NT2/D1 (cell line): ENCODE data around the gene AHI1.

Experiments
- SUZ12 ChIP-seq: IDR thresholded peaks from 2 replicates; pipeline ENCODE4 v1.6.1; 2011; ENCODE audit not compliant: insufficient read length, insufficient read depth; ENCODE audit errors: extremely low read depth
- YY1 ChIP-seq: IDR thresholded peaks from 2 replicates; pipeline ENCODE4 v1.6.1; 2011; ENCODE audit not compliant: insufficient read length, insufficient read depth
- ZNF274 ChIP-seq: IDR thresholded peaks from 2 replicates; pipeline ENCODE4 v1.6.1; 2011; ENCODE audit warnings: mild to moderate bottlenecking, low read depth, low read length

DNA sequence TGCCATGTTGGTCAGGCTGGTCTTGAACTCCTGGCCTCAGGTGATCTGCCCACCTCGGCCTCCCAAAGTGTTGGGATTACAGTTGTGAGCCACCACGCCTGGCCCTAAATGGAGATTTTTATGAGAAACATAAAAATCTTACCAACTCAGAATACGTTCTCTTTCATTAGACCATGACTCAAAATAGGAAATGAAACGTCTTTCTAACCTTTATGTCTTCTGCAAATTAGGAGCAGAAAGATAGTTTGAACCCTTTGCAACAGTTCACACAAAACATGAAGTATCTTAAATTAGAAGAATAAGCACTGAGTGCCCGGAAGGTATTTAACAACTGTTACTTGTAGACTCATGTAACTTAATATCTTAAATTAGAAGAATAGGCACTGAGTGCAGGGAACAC lies 48.3 kb downstream of the AHI1 start:
- TF ChIP-seq YY1 (no peak), SUZ12 (no peak), ZNF274 (no peak)
